H1 (cell line): ENCODE results near the gene PTPRC. TPM values are rescaled to one million over a fixed set of nuclear protein-coding genes. Genes with fewer than 3 reads are reported as not detected.

Source experiments
- CTCF ChIA-PET: fragments of 300-600 bp; sonication (Branson Sonifier 250); formaldehyde crosslinking; loops from one replicate; lab custom pipeline; 2021; ENCODE audit not compliant: partially characterized antibody; lab: Charles Lee
- POLR2A ChIA-PET: fragments of 300-600 bp; sonication (Branson Sonifier 250); formaldehyde crosslinking; loops from one replicate; lab custom pipeline; 2021; ENCODE audit warnings: inconsistent platforms; ENCODE audit not compliant: partially characterized antibody; lab: Charles Lee
- DNase-seq, 2 experiments: peaks; one replicate each; pipeline versions ENCODE4 v3.0.0 to v3.0.0-alpha.2; 2010 to 2022; ENCODE audit warnings: low spot score in 2 of 2, low read depth in 1 of 2, mixed read lengths in 1 of 2
- FAIRE-seq: peaks from 2 replicates; lab custom pipeline; 2011; peaks lifted over from hg19 to GRCh38; lab: Jason Lieb, UNC
- H2AFZ ChIP-seq: 2 replicates; pipeline ENCODE4 v1.8.1; 2012; ENCODE audit warnings: low read length, inconsistent platforms
- H2AK5ac ChIP-seq: 2 replicates; pipeline ENCODE4 v1.6.1; 2013; ENCODE audit warnings: low read depth, low read length
- H2BK120ac ChIP-seq: replicated peaks from 2 replicates; pipeline ENCODE3; 2013; ENCODE audit warnings: low read depth, low read length, inconsistent platforms
- H2BK12ac ChIP-seq: 2 replicates; pipeline ENCODE4 v1.6.1; 2013; ENCODE audit warnings: low read depth, low read length
- H2BK15ac ChIP-seq: 2 replicates; pipeline ENCODE4 v1.6.1; 2013; ENCODE audit warnings: low read length
- H2BK20ac ChIP-seq: 2 replicates; pipeline ENCODE4 v1.6.1; 2013; ENCODE audit warnings: low read length
- H2BK5ac ChIP-seq: 2 replicates; pipeline ENCODE4 v1.6.1; 2013; ENCODE audit warnings: low read depth, low read length
- H3K14ac ChIP-seq: 2 replicates; pipeline ENCODE4 v1.6.1; 2013; ENCODE audit warnings: inconsistent platforms; ENCODE audit not compliant: insufficient read length
- H3K18ac ChIP-seq: 2 replicates; pipeline ENCODE4 v1.6.1; 2013; ENCODE audit warnings: low read length; ENCODE audit errors: extremely low read depth
- H3K23ac ChIP-seq: 2 replicates; pipeline ENCODE4 v1.6.1; 2013; ENCODE audit warnings: inconsistent platforms; ENCODE audit not compliant: insufficient read length
- H3K23me2 ChIP-seq: 2 replicates; pipeline ENCODE4 v1.6.1; 2013; ENCODE audit warnings: low read depth, low read length
- H3K27ac ChIP-seq: 2 replicates; pipeline ENCODE4 v1.6.1; 2011; ENCODE audit warnings: low read depth, low read length, inconsistent platforms
- H3K27me3 ChIP-seq, 4 experiments: replicated peaks in 1 of 4; 1 replicate in 1 of 4; 2 replicates in 3 of 4; pipeline versions ENCODE4 v1.6.1 to v1.8.1; 2011 to 2013; ENCODE audit warnings: low read length in 3 of 4, mild to moderate bottlenecking in 3 of 4, inconsistent platforms in 2 of 4, mixed read lengths in 2 of 4, moderate library complexity in 1 of 4; ENCODE audit not compliant: control insufficient read depth in 3 of 4, insufficient read depth in 3 of 4; ENCODE audit errors: extremely low read depth in 1 of 4
- H3K36me3 ChIP-seq, 4 experiments: 2 replicates each; pipeline versions ENCODE4 v1.6.1 to v1.8.1; 2011 to 2013; ENCODE audit warnings: mild to moderate bottlenecking in 4 of 4, low read length in 3 of 4, moderate library complexity in 2 of 4, control low read depth in 1 of 4, inconsistent platforms in 1 of 4; ENCODE audit not compliant: insufficient read depth in 4 of 4, control insufficient read depth in 2 of 4
- H3K4ac ChIP-seq: replicated peaks from 2 replicates; pipeline ENCODE3; 2013; ENCODE audit warnings: low read length, low read depth, mixed read lengths, inconsistent platforms; ENCODE audit not compliant: insufficient read length
- H3K4me1 ChIP-seq, 4 experiments: replicated peaks in 1 of 4; 1 replicate in 1 of 4; 2 replicates in 3 of 4; pipeline versions ENCODE4 v1.6.1 to v1.8.1; 2011 to 2013; ENCODE audit warnings: low read length in 3 of 4, inconsistent platforms in 2 of 4, mixed read lengths in 1 of 4; ENCODE audit not compliant: insufficient read depth in 4 of 4, control insufficient read depth in 3 of 4
- H3K4me2 ChIP-seq, 2 experiments: 2 replicates each; pipeline versions ENCODE4 v1.6.1 to v1.8.1; 2011 to 2013; ENCODE audit warnings: low read depth in 2 of 2, low read length in 2 of 2, control low read depth in 1 of 2, inconsistent platforms in 1 of 2, mild to moderate bottlenecking in 1 of 2; ENCODE audit not compliant: insufficient read depth in 1 of 2
- H3K4me3 ChIP-seq, 4 experiments: fragments of 200-600, 300-600 bp in 1 of 4; sonication (generic), shearing (Covaris generic), sonication (Bioruptor Twin) in 1 of 4; 2 replicates each; pipeline versions ENCODE4 v1.5.1 to v1.8.1; 2011 to 2016; ENCODE audit warnings: low read length in 4 of 4, low read depth in 3 of 4, control low read depth in 2 of 4, inconsistent platforms in 2 of 4, mild to moderate bottlenecking in 2 of 4, mixed read lengths in 1 of 4, moderate library complexity in 1 of 4; ENCODE audit not compliant: insufficient read depth in 2 of 4; ENCODE audit errors: extremely low read depth in 1 of 4
- H3K56ac ChIP-seq: replicated peaks from 2 replicates; pipeline ENCODE3; 2013; ENCODE audit warnings: low read depth, mild to moderate bottlenecking, mixed read lengths, low read length, inconsistent platforms; ENCODE audit not compliant: insufficient read length
- H3K79me1 ChIP-seq: 2 replicates; pipeline ENCODE4 v1.6.1; 2013; ENCODE audit warnings: low read depth, low read length, control low read depth
- H3K79me2 ChIP-seq, 2 experiments: 2 replicates each; pipeline versions ENCODE4 v1.6.1 to v1.8.1; 2012 to 2013; ENCODE audit warnings: low read length in 2 of 2, mild to moderate bottlenecking in 2 of 2, inconsistent platforms in 1 of 2; ENCODE audit not compliant: insufficient read depth in 2 of 2, control insufficient read depth in 1 of 2
- H3K9ac ChIP-seq, 4 experiments: replicated peaks in 1 of 4; 1 replicate in 1 of 4; 2 replicates in 3 of 4; pipeline versions ENCODE4 v1.6.1 to v1.8.1; 2011 to 2013; ENCODE audit warnings: low read depth in 3 of 4, low read length in 3 of 4, control low read depth in 2 of 4, mild to moderate bottlenecking in 2 of 4, moderate library complexity in 2 of 4, inconsistent platforms in 1 of 4; ENCODE audit errors: extremely low read depth in 1 of 4
- H3K9me3 ChIP-seq, 2 experiments: 2 replicates each; pipeline versions ENCODE4 v1.6.1 to v1.8.1; 2012 to 2013; ENCODE audit warnings: mild to moderate bottlenecking in 2 of 2, moderate library complexity in 2 of 2, control low read depth in 1 of 2, inconsistent platforms in 1 of 2, low read depth in 1 of 2, low read length in 1 of 2, mixed read lengths in 1 of 2; ENCODE audit not compliant: insufficient read depth in 2 of 2
- H4K20me1 ChIP-seq, 2 experiments: replicated peaks in 1 of 2; 2 replicates each; pipeline versions ENCODE3 to v1.8.1; 2011 to 2013; ENCODE audit warnings: inconsistent platforms in 2 of 2, low read length in 2 of 2, mild to moderate bottlenecking in 1 of 2; ENCODE audit not compliant: insufficient read depth in 2 of 2, control insufficient read depth in 1 of 2
- H4K5ac ChIP-seq: 2 replicates; pipeline ENCODE4 v1.6.1; 2013; ENCODE audit warnings: low read length, low read depth, mixed read lengths, inconsistent platforms; ENCODE audit not compliant: insufficient read length
- H4K8ac ChIP-seq: 2 replicates; pipeline ENCODE4 v1.8.0; 2013; ENCODE audit warnings: mild to moderate bottlenecking, moderate library complexity, low read length, inconsistent platforms; ENCODE audit not compliant: insufficient read depth; ENCODE audit errors: extremely low read depth
- H4K91ac ChIP-seq: replicated peaks from 2 replicates; pipeline ENCODE3; 2013; ENCODE audit warnings: low read length, mixed read lengths, inconsistent platforms; ENCODE audit not compliant: insufficient read length
- BCL11A ChIP-seq, 2 experiments: IDR thresholded peaks; one replicate each; pipeline ENCODE4 v1.6.1; 2011; ENCODE audit warnings: low read depth in 2 of 2, low read length in 2 of 2, mild to moderate bottlenecking in 2 of 2
- EZH2 ChIP-seq: fragments of 200-600 bp; sonication (generic); IDR thresholded peaks from 2 replicates; pipeline ENCODE4 v1.7.1; 2012; ENCODE audit warnings: low read depth, mild to moderate bottlenecking, moderate library complexity, low read length, inconsistent platforms; ENCODE audit not compliant: severe bottlenecking
- RFX5 ChIP-seq: IDR thresholded peaks from 2 replicates; pipeline ENCODE4 v1.6.1; 2011; ENCODE audit warnings: low read depth, low read length, improper control_type of control experiment, borderline replicate concordance
- SP4 ChIP-seq: IDR thresholded peaks from 2 replicates; pipeline ENCODE4 v1.6.1; 2012; ENCODE audit warnings: low read length, inconsistent platforms
- SUZ12 ChIP-seq: fragments of 200-600 bp; sonication (generic); IDR thresholded peaks from 2 replicates; pipeline ENCODE4 v1.6.1; 2012; ENCODE audit warnings: mild to moderate bottlenecking, inconsistent platforms, low read length, moderate library complexity, mixed read lengths
- WGBS, 2 experiments: shearing (Covaris generic) in 1 of 2; methylation state at CpG; one replicate each; pipeline versions ENCODE4 v1.1.6 to v1.1.7; 2013 to 2015; ENCODE audit warnings: low lambda C conversion rate in 2 of 2, mixed read lengths in 2 of 2, inconsistent platforms in 1 of 2, low coverage in 1 of 2, missing lambda C conversion rate in 1 of 2; ENCODE audit not compliant: insufficient replicate concordance in 2 of 2, insufficient coverage in 1 of 2, insufficient read length in 1 of 2; ENCODE audit errors: extremely low coverage in 1 of 2, missing lambda C conversion rate in 1 of 2; 5-methylcytosine and 5-hydroxymethylcytosine counted together
- polyA plus RNA-seq, 7 experiments: library from polyadenylated mRNA; depleted of rRNA in 3 of 7; stranded (reverse) in 5 of 7; unstranded in 2 of 7; fragments of >200 nt in 5 of 7; fragments of 200-250 nt in 2 of 7; gene quantifications; 1 replicate in 5 of 7; 2 replicates in 1 of 7; 4 replicates in 1 of 7; pipeline versions ENCODE4 v1.2.1 to v1.2.3, GENCODE V29; 2011 to 2013; ENCODE audit warnings: missing spikeins in 2 of 7, mixed read lengths in 2 of 7
- total RNA-seq: library from RNA; stranded (reverse); fragmentation: NEBNext Ultra II Directional; extraction: Animal tissue kit (Norgen Biotek cat#: 25700); gene quantifications from 2 replicates; pipeline ENCODE4 v1.2.1, GENCODE V29; 2021

PTPRC gene
- total and polyA plus RNA-seq, 2 of the 8 experiments (the other 6 are each of a cell fraction or from before 2014, with no cell fraction given) = 0.05 TPM; not detected in 1

- Histone ChIP-seq H3K56ac (no peak overlapping the region), H3K4ac (no peak overlapping the region), H3K23ac (no peak overlapping the region)
- DNase-seq = no peak
- no peak for TF ChIP-seq RFX5
- TF ChIP-seq SUZ12 = no peak
- TF ChIP-seq EZH2 = no peak
- TF ChIP-seq SP4 = no peak
- no peak for TF ChIP-seq BCL11A (IDR thresholded peaks at IDR 0.05; ENCODE audit: low read depth in 2 of 2, low read length in 2 of 2)
- TF ChIP-seq, all 59 proteins: peak for 0
- H4K91ac ChIP-seq = no peak overlapping the region
- H3K4me3 ChIP-seq = no peak overlapping the region
- H2BK5ac ChIP-seq = no peak overlapping the region
- no peak overlapping the region for H3K27ac ChIP-seq
- peaks cover 0 to 2% (median under 1%) of the 10 kb centered on the region in 4 experiments; a peak in 3 of 7 replicates for H3K4me1 ChIP-seq
- H3K36me3 ChIP-seq = no peaks in the 10 kb centered on the region
- no peak overlapping the region for H2AFZ ChIP-seq
- H4K20me1 ChIP-seq = no peaks in the 10 kb centered on the region
- no peak overlapping the region for H2AK5ac ChIP-seq
- CTCF ChIA-PET = interaction anchor here (0.9 to 1.4 kb wide), 3 partner anchors 15 to 48 kb away, joined by 3 read pairs; no protein-coding TSS in a partner anchor
- no peaks in the 10 kb centered on the region for H3K27me3 ChIP-seq
- H4K5ac ChIP-seq = no peak overlapping the region
- H2BK20ac ChIP-seq = no peak overlapping the region
- FAIRE-seq = no peak
- H2BK15ac ChIP-seq = no peak overlapping the region
- no peak overlapping the region for H3K4me2 ChIP-seq
- no peak overlapping the region for H3K14ac ChIP-seq
- no peak overlapping the region for H2BK12ac ChIP-seq
- no peak overlapping the region for H4K8ac ChIP-seq
- no peak overlapping the region for H2BK120ac ChIP-seq
- H3K79me1 ChIP-seq = no peaks in the 10 kb centered on the region
- no peaks in the 10 kb centered on the region for H3K23me2 ChIP-seq
- no peak overlapping the region for H3K18ac ChIP-seq
- no peak overlapping the region for H3K9ac ChIP-seq
- WGBS, 2 experiments = 80% methylated on average over 2 of the region's 2 CpGs; no CpG with 5 or more reads in 1 of the 2 experiments
- H3K79me2 ChIP-seq = no peaks in the 10 kb centered on the region
- no peaks in the 10 kb centered on the region for H3K9me3 ChIP-seq
- POLR2A ChIA-PET = no interaction called here
Observed at GRCh38 chr1:198747127-198747526, 108.3 kb downstream of the PTPRC start.
